NCI-H2196 treated with DMSO at 0.1 percent for 48 hours (cell line): Measurements from ENCODE around the gene XRN1.

Experiments used
- DNase-seq: peaks from one replicate; lab custom pipeline; 2025; ENCODE audit not compliant: unreplicated experiment; lab: John Stamatoyannopoulos, UW

The XRN1 gene

GRCh38 chr3:142275856-142276255, 172.0 kb downstream of the XRN1 start:
- DNase-seq = no peak

GRCh38 chr3:142274908-142275307, 172.9 kb downstream of the XRN1 start:
- DNase-seq = no peak

- DNase-seq = no peak
Measured at GRCh38 chr3:142273501-142273900, 174.3 kb downstream of the XRN1 start.

GRCh38 chr3:142272200-142272891, 175.5 kb downstream of the XRN1 start:
- no peak for DNase-seq

GRCh38 chr3:142270407-142270806, 177.4 kb downstream of the XRN1 start:
- no peak for DNase-seq

- no peak for DNase-seq
Measured at GRCh38 chr3:142269767-142270166, 178.1 kb downstream of the XRN1 start.

- DNase-seq = no peak
Measured at GRCh38 chr3:142268426-142268825, 179.4 kb downstream of the XRN1 start.

GRCh38 chr3:142267269-142267668, 180.6 kb downstream of the XRN1 start:
- no peak for DNase-seq

- no peak for DNase-seq
Measured at GRCh38 chr3:142263112-142263511, 184.7 kb downstream of the XRN1 start.

GRCh38 chr3:142259359-142259758, 188.5 kb downstream of the XRN1 start:
- no peak for DNase-seq

GRCh38 chr3:142256712-142257333, 191.0 kb downstream of the XRN1 start:
- DNase-seq = no peak
